Neural progenitor cell (in vitro differentiated cells): ENCODE results near the gene FHOD3. TPM values are rescaled to one million over a fixed set of nuclear protein-coding genes. Genes with fewer than 3 reads are reported as not detected.
A peak's percentile ranks its signal among the peaks of the same experiment; 100 is the strongest.

Source experiments
- DNase-seq: peaks from one replicate; pipeline ENCODE4 v3.0.0-alpha.2; 2016; ENCODE audit warnings: low spot score
- H2AFZ ChIP-seq: fragments of 200-600 bp; sonication (generic); replicated peaks from 2 replicates; pipeline ENCODE4 v1.6.1; 2016; ENCODE audit warnings: antibody characterized with exemption
- H3F3A ChIP-seq: fragments of 200-600 bp; sonication (generic); 2 replicates; pipeline ENCODE4 v1.6.1; 2016; ENCODE audit warnings: antibody characterized with exemption, low read depth
- H3K27ac ChIP-seq: fragments of 200-600 bp; sonication (generic); 2 replicates; pipeline ENCODE4 v1.5.1; 2016; ENCODE audit warnings: mild to moderate bottlenecking
- H3K27me3 ChIP-seq: fragments of 200-600 bp; sonication (generic); 2 replicates; pipeline ENCODE4 v1.6.1; 2016; ENCODE audit warnings: mild to moderate bottlenecking, moderate library complexity
- H3K36me3 ChIP-seq: fragments of 200-600 bp; sonication (generic); 2 replicates; pipeline ENCODE4 v1.5.1; 2016
- H3K4me1 ChIP-seq: fragments of 200-600 bp; sonication (generic); 2 replicates; pipeline ENCODE4 v1.6.1; 2016; ENCODE audit warnings: mixed run types
- H3K4me2 ChIP-seq: fragments of 200-600 bp; sonication (generic); 2 replicates; pipeline ENCODE4 v1.6.1; 2016
- H3K4me3 ChIP-seq: fragments of 200-600 bp; sonication (generic); 2 replicates; pipeline ENCODE4 v1.5.1; 2016
- H3K79me2 ChIP-seq: fragments of 200-600 bp; sonication (generic); 2 replicates; pipeline ENCODE4 v1.6.1; 2016; ENCODE audit warnings: low read depth
- H3K9ac ChIP-seq: fragments of 200-600 bp; sonication (generic); 2 replicates; pipeline ENCODE4 v1.6.1; 2016
- H3K9me3 ChIP-seq: fragments of 200-600 bp; sonication (generic); 2 replicates; pipeline ENCODE4 v1.5.1; 2016; ENCODE audit warnings: low read depth
- H4K20me1 ChIP-seq: fragments of 200-600 bp; sonication (generic); 2 replicates; pipeline ENCODE4 v1.6.1; 2016; ENCODE audit warnings: low read depth
- H3K27ac Mint-ChIP-seq: 3 replicates; pipeline ENCODE4 v1.8.0; 2021; ENCODE audit warnings: mixed read lengths
- H3K27me3 Mint-ChIP-seq: 2 replicates; pipeline ENCODE4 v1.8.0; 2022; ENCODE audit warnings: low read depth, mild to moderate bottlenecking, inconsistent platforms, moderate library complexity, mixed read lengths; ENCODE audit not compliant: insufficient read depth
- H3K36me3 Mint-ChIP-seq: 3 replicates; pipeline ENCODE4 v1.8.0; 2021; ENCODE audit warnings: mixed read lengths
- H3K4me1 Mint-ChIP-seq: 3 replicates; pipeline ENCODE4 v1.8.0; 2021; ENCODE audit warnings: mixed read lengths
- H3K4me3 Mint-ChIP-seq: 3 replicates; pipeline ENCODE4 v1.8.0; 2021; ENCODE audit warnings: mild to moderate bottlenecking, moderate library complexity, mixed read lengths
- H3K9me3 Mint-ChIP-seq: 3 replicates; pipeline ENCODE4 v1.8.0; 2020; ENCODE audit warnings: mixed read lengths
- EZH2 ChIP-seq: fragments of 200-600 bp; sonication (generic); IDR thresholded peaks from 2 replicates; pipeline ENCODE4 v1.6.1; 2017; ENCODE audit warnings: antibody characterized with exemption, mild to moderate bottlenecking, moderate library complexity
- EZH2phosphoT487 ChIP-seq: fragments of 200-600 bp; sonication (generic); IDR thresholded peaks from 2 replicates; pipeline ENCODE4 v1.6.1; 2017; ENCODE audit warnings: antibody characterized with exemption
- total RNA-seq: library from RNA; depleted of rRNA; stranded (reverse); fragments of >200 nt; gene quantifications from 2 replicates; pipeline ENCODE4 v1.2.3, GENCODE V29; 2015; ENCODE audit warnings: low replicate concordance
- TF ChIP-seq, protein P1 (sequence below): fragments of 200-600 bp; sonication (generic); IDR thresholded peaks from 2 replicates; pipeline ENCODE4 v1.5.1; 2017; ENCODE audit warnings: antibody characterized with exemption, mild to moderate bottlenecking

Gene FHOD3
- total RNA-seq, 1 donor from 2014 or later = 69.7 TPM

DNA sequence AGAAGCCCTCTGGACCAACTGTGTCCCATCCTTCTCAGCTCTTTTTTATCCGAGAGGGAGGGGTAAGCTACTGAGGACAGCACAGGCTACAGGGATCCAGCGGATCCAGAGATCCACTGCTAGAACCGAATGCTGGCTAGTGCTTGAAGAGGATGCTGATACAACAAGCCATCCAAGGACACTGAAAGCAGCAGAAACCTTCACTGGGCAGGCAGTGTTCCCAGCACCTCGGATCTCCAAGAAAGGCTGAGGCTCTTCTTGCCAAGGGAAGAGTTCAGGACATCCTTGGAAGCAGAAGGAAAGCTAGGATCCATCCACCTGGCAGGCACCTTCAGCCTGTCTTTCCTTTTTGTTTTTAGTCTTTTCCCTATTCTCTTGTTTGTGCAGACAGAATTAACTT lies 13.2 kb upstream of the FHOD3 start:
- Histone ChIP-seq H3K79me2 (no peaks in the 10 kb centered on the region), H3K9ac (no peak overlapping the region), H3K4me1 (no peaks in the 10 kb centered on the region), H2AFZ (peak overlapping the region; percentile 83), H3K9me3 (peaks cover 7% of the 10 kb centered on the region), H3K4me3 (no peak overlapping the region), H3K4me2 (no peak overlapping the region), H3K27ac (no peak overlapping the region), H3F3A (no peaks in the 10 kb centered on the region), H3K36me3 (peaks cover 6% of the 10 kb centered on the region), H4K20me1 (no peaks in the 10 kb centered on the region), H3K27me3 (peaks cover 7% of the 10 kb centered on the region)
- Mint-ChIP-seq H3K9me3 (peaks cover 7% of the 10 kb centered on the region), H3K36me3 (no peaks in the 10 kb centered on the region), H3K4me3 (no peak overlapping the region), H3K4me1 (no peaks in the 10 kb centered on the region), H3K27me3 (peaks cover 2% of the 10 kb centered on the region), H3K27ac (no peak overlapping the region)
- TF ChIP-seq, protein P1, sequence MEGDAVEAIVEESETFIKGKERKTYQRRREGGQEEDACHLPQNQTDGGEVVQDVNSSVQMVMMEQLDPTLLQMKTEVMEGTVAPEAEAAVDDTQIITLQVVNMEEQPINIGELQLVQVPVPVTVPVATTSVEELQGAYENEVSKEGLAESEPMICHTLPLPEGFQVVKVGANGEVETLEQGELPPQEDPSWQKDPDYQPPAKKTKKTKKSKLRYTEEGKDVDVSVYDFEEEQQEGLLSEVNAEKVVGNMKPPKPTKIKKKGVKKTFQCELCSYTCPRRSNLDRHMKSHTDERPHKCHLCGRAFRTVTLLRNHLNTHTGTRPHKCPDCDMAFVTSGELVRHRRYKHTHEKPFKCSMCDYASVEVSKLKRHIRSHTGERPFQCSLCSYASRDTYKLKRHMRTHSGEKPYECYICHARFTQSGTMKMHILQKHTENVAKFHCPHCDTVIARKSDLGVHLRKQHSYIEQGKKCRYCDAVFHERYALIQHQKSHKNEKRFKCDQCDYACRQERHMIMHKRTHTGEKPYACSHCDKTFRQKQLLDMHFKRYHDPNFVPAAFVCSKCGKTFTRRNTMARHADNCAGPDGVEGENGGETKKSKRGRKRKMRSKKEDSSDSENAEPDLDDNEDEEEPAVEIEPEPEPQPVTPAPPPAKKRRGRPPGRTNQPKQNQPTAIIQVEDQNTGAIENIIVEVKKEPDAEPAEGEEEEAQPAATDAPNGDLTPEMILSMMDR = no peak
- TF ChIP-seq EZH2 (no peak), EZH2phosphoT487 (no peak)
- no peak for DNase-seq

DNA sequence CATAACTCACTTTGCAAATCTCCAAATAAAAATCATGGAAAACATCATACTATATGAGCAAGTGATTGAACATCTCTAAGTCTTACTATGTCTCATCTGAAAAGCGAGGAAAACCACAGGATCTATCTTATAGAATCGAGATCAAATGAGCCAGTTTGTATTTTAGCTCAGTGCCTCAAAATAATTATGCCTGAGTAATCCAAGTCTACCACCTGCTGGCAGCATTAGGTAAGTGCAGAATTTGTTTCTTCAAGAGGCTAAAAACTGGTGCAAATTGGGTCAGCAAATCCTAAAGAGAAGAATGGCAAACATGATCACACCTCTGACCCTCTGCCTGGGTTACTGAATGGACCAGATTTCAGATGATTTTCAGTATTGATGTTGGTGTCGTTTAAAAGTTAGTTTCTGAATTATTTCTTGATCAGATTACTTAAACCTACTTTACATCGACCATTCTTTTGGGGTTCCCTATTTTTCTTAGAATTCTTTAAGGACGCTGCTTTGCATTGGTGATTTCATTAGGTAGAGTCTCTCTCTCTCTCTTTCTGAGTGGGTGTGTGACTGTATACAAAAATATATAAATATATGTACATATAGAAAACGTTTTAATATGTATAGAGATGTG lies 12.7 kb upstream of the FHOD3 start:
- TF ChIP-seq EZH2 = no peak
- TF ChIP-seq, protein P1 = peak; percentile 94
- peak; percentile 78 for DNase-seq
- Histone ChIP-seq H3K4me3 (no peak overlapping the region), H3K9ac (no peak overlapping the region), H3K9me3 (peaks cover 9% of the 10 kb centered on the region), H3K27me3 (peaks cover 2% of the 10 kb centered on the region), H3K4me2 (no peak overlapping the region), H4K20me1 (no peaks in the 10 kb centered on the region), H3K4me1 (no peaks in the 10 kb centered on the region), H3K79me2 (no peaks in the 10 kb centered on the region), H3F3A (no peaks in the 10 kb centered on the region), H3K27ac (no peak overlapping the region), H2AFZ (peak overlapping the region; percentile 83), H3K36me3 (peaks cover 6% of the 10 kb centered on the region)
- Mint-ChIP-seq H3K4me3 (no peak overlapping the region), H3K27ac (no peak overlapping the region), H3K9me3 (peaks cover 11% of the 10 kb centered on the region), H3K36me3 (no peaks in the 10 kb centered on the region), H3K27me3 (peaks cover 2% of the 10 kb centered on the region), H3K4me1 (no peaks in the 10 kb centered on the region)

DNA sequence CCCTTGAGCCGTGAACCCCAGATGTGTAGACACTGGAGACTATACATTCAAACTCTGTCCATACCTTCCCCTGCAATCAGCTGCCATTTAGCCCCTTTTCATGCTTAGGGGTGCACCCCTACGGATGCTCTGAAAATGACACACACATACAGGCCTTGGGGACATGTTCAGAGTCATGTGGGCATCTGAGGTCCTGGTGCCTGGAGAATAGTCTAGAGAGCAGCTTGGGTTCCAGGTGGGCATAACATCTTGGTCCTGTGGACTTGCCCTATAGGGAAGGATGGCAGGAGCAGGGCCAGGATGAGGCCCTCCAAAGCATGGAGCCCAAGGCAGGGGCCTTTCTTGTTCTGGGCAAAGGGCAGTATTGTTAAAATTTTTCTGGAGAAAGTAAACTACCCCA lies 9.9 kb upstream of the FHOD3 start:
- H3K4me3 ChIP-seq = no peak overlapping the region
- no peak overlapping the region for H2AFZ ChIP-seq
- no peak overlapping the region for H3K9ac ChIP-seq
- Mint-ChIP-seq H3K4me1 (no peaks in the 10 kb centered on the region), H3K27ac (no peak overlapping the region), H3K4me3 (no peak overlapping the region), H3K9me3 (peaks cover 13% of the 10 kb centered on the region), H3K36me3 (no peaks in the 10 kb centered on the region), H3K27me3 (peaks cover 2% of the 10 kb centered on the region)
- TF ChIP-seq EZH2 = no peak
- TF ChIP-seq, protein P1 = no peak
- TF ChIP-seq EZH2phosphoT487 = no peak
- no peak for DNase-seq
- no peaks in the 10 kb centered on the region for H3K27me3 ChIP-seq
- H3K4me1 ChIP-seq = no peaks in the 10 kb centered on the region
- H4K20me1 ChIP-seq = no peaks in the 10 kb centered on the region
- H3F3A ChIP-seq = no peaks in the 10 kb centered on the region
- no peaks in the 10 kb centered on the region for H3K79me2 ChIP-seq
- peaks cover 6% of the 10 kb centered on the region for H3K36me3 ChIP-seq
- H3K9me3 ChIP-seq = peaks cover 9% of the 10 kb centered on the region
- no peak overlapping the region for H3K27ac ChIP-seq
- no peak overlapping the region for H3K4me2 ChIP-seq
